ENCODE measurements around the gene RP2. TPM values are rescaled to one million over a fixed set of nuclear protein-coding genes. Genes with fewer than 3 reads are reported as not detected.

Gene RP2
- total RNA-seq, 2 donors from 2014 or later, result 3.9 to 5.0 TPM

GRCh38 chrX:46850771-46851170, 13.9 kb downstream of the RP2 start:
- no peak for DNase-seq (ENCODE audit: low spot score)
- H3K4me3 ChIP-seq, result no peak overlapping the region
- no peaks in the 10 kb centered on the region for H3K4me1 ChIP-seq
- no peak for TF ChIP-seq CTCF (IDR thresholded peaks at IDR 0.05)
- H3K9me3 ChIP-seq, result no peaks in the 10 kb centered on the region
- no peaks in the 10 kb centered on the region for H3K27me3 ChIP-seq
- H3K36me3 ChIP-seq, result no peaks in the 10 kb centered on the region
- H3K27ac ChIP-seq, result no peak overlapping the region

- no peak for DNase-seq (ENCODE audit: low spot score)
- Histone ChIP-seq H3K36me3 (no peaks in the 10 kb centered on the region), H3K4me1 (no peaks in the 10 kb centered on the region), H3K9me3 (no peaks in the 10 kb centered on the region), H3K4me3 (no peak overlapping the region), H3K27me3 (no peaks in the 10 kb centered on the region), H3K27ac (no peak overlapping the region)
- TF ChIP-seq CTCF (IDR thresholded peaks at IDR 0.05), result no peak
These were observed 19.6 kb downstream of the RP2 start for GRCh38 chrX:46856483-46856882.

GRCh38 chrX:46860557-46860956, 23.7 kb downstream of the RP2 start:
- no peak overlapping the region for H3K4me3 ChIP-seq
- no peaks in the 10 kb centered on the region for H3K4me1 ChIP-seq
- no peak for DNase-seq (ENCODE audit: low spot score)

GRCh38 chrX:46863072-46863471, 26.2 kb downstream of the RP2 start:
- no peaks in the 10 kb centered on the region for H3K36me3 ChIP-seq
- TF ChIP-seq CTCF (IDR thresholded peaks at IDR 0.05), result no peak
- H3K27ac ChIP-seq, result no peak overlapping the region
- H3K4me3 ChIP-seq, result no peak overlapping the region
- H3K9me3 ChIP-seq, result no peaks in the 10 kb centered on the region
- no peaks in the 10 kb centered on the region for H3K4me1 ChIP-seq
- DNase-seq (ENCODE audit: low spot score), result no peak
- no peaks in the 10 kb centered on the region for H3K27me3 ChIP-seq

More at GRCh38 chrX:46860557-46860956, 23.7 kb downstream of the RP2 start:
- Histone ChIP-seq H3K27me3 (no peaks in the 10 kb centered on the region), H3K27ac (no peak overlapping the region), H3K36me3 (no peaks in the 10 kb centered on the region), H3K9me3 (no peaks in the 10 kb centered on the region)
- no peak for TF ChIP-seq CTCF (IDR thresholded peaks at IDR 0.05)

GRCh38 chrX:46864606-46865005, 27.8 kb downstream of the RP2 start:
- Histone ChIP-seq H3K4me1 (no peaks in the 10 kb centered on the region), H3K27ac (no peak overlapping the region), H3K4me3 (no peak overlapping the region), H3K27me3 (no peaks in the 10 kb centered on the region), H3K36me3 (no peaks in the 10 kb centered on the region), H3K9me3 (no peaks in the 10 kb centered on the region)
- no peak for DNase-seq (ENCODE audit: low spot score)
- TF ChIP-seq CTCF (IDR thresholded peaks at IDR 0.05), result no peak

- no peak for DNase-seq (ENCODE audit: low spot score)
- no peaks in the 10 kb centered on the region for H3K36me3 ChIP-seq
- no peak overlapping the region for H3K4me3 ChIP-seq
- H3K27ac ChIP-seq, result no peak overlapping the region
- H3K4me1 ChIP-seq, result no peaks in the 10 kb centered on the region
- no peak for TF ChIP-seq CTCF (IDR thresholded peaks at IDR 0.05)
- H3K9me3 ChIP-seq, result no peaks in the 10 kb centered on the region
- no peaks in the 10 kb centered on the region for H3K27me3 ChIP-seq
These were observed 28.4 kb downstream of the RP2 start for GRCh38 chrX:46865281-46865680.
